NCI-H82 treated with DMSO at 0.1 percent for 48 hours (cell line): ENCODE data around the gene AKR1C3.
A peak's percentile ranks its signal among the peaks of the same experiment; 100 is the strongest.
"Not testable (repeated sequence)": the region's sequence is repeated elsewhere in the genome, so short reads cannot be mapped to it uniquely, and the experiment has no call there.

ENCODE experiments used
- DNase-seq: peaks from one replicate; lab custom pipeline; 2025; ENCODE audit not compliant: unreplicated experiment; lab: John Stamatoyannopoulos, UW

Gene AKR1C3

DNA sequence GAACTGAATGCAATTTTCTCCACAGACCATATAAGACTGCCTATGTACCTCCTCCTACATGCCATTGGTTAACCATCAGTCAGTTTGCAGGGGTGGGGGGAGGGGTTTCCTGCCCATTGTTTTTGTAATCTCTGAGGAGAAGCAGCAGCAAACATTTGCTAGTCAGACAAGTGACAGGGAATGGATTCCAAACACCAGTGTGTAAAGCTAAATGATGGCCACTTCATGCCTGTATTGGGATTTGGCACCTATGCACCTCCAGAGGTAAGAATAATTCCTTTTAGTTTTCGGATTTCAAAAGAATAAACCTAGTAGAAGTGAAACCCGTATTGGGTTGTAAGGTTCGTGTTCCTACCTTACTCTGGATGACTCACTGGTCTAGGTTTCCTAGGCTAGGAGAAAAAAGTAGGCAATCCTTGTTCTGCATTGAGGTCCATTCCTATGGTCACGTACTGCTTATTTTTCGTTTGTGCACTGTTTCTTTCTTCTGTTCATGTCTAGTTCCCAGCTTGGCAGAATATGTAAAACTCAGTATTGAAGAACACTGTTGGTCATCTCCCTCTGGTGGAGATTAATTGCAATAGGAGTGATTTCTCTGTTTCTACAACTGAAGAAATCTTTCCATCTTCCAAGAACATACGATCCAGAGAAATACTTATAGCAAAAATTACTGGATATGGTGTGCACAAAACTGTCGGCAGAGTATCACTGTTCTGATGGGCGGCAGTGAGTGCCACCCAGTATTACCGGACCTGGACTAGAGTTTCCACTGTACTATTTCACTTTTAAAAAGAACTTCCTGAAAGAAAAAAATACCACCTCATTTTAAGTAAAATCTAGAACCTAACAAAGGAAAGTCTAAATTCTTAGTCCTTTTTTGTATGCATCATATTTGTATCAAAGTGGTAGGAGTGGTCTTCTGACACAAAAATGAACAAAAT is at the start of gene AKR1C3:
Gene AKR1C3, plus strand, starts transcription at position 150 of the 941 bp plus-strand sequence. Its CDS starts 31 bp downstream, at position 181.
- DNase-seq = no peak

DNA sequence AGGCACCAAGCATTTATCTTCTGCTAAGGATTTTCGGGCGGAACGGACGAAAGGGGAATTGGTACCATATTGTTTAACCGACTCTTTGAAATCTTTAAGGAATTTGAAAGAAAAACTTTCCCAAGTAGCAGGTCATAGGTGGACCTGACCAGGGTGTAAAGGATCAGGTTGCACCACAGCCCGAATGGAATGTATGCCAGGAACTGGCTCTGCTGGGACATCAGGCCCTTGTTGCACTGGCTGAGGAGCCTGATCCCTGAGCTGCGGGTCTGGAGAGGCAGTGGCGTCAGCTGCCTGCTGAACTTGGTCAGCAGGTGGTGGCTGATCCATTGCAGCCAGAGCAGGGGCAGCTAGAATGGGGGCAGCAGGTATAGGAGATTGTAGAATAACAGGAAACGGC is 49.1 kb upstream of the AKR1C3 start:
- DNase-seq = no peak

DNA sequence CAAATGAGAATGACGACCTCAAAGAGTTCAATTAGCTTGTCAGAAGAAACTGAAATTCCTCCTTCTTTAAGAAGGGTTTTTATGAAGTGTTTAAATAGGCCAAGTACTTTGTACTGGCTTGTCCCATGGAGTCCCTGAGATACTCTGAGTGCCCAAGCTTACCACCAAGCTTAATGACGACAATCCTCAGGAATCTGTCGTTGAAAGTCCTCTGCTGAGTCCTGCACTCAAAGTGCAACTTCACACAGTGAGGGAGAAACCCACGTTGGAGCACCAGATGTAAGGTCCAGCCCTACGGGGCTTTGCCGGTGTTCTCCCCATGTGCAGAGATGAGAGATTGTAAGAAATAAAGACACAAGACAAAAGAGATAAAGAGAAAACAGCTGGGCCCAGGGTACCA is 47.8 kb upstream of the AKR1C3 start:
- DNase-seq = no peak

DNA sequence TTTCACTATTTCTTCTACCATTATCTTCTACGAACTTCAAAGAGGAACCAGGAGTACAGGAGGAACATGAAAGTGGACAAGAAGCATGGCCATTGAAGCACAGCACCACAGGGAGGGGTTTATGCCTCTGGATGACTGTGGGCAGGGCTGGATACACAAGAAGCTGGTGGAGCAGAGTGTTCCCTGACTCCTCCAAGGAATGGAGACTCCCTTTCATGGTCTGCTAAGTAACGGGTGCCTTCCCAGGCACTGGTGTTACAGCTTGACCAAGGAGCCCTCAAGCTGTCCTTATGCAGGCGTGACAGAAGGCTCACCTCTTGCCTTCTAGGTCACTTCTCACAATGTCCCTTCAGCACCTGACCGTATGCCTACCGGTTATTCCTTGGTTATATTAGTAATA is 47.2 kb upstream of the AKR1C3 start:
- not testable (repeated sequence) for DNase-seq

DNA sequence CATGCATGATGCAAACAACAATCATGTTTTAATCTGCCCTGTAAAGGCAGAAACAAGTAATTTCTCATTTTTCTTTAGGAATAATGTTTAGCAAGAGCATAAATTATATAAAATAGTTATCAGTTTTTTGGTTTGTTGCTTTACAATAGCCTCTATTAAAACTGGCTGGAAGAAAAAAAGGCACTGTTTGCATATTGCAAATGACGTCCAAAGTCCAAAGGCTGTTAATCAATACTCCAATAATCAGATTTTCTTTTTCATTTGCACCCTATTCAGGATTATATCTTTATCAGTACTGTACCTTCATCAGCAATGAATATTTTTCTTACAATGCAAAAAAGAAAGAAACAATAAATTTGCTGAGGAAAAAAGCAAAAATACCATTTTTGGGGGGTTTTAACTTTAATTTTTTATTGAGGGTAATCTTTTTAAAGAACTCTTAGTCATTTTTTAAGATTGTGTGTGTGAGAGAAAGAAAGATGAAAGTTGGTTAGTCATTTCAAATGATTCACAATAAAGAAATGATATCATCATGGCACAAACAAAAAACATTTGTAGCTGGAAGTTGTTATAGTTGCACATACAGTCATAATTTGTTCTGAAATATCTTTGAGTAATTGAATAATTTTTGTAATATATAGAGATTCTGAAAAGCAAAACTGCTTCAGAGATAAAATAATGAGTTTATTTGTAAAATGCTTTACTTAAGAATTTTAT is 46.1 kb upstream of the AKR1C3 start:
- DNase-seq = no peak

DNA sequence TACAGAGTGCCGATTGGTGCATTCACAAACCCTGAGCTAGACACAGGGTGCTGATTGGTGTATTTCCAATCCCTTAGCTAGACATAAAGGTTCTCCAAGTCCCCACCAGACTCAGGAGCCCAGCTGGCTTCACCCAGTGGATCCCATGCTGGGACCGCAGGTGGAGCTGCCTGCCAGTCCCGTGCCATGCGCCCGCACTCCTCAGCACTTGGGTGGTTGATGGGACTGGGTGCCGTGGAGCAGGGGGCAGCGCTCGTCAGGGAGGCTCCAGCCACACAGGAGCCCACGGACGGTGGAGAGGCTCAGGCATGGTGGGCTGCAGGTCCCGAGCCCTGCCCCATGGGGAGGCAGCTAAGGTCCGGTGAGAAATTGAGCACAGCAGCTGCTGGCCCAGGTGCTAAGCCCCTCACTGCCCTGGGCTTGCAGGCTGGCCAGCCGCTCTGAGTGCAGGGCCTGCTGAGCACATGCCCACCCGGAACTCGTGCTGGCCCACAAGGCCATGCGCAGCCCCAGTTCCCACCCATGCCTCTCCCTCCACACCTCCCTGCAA is 41.2 kb upstream of the AKR1C3 start:
- not testable (repeated sequence) for DNase-seq

DNA sequence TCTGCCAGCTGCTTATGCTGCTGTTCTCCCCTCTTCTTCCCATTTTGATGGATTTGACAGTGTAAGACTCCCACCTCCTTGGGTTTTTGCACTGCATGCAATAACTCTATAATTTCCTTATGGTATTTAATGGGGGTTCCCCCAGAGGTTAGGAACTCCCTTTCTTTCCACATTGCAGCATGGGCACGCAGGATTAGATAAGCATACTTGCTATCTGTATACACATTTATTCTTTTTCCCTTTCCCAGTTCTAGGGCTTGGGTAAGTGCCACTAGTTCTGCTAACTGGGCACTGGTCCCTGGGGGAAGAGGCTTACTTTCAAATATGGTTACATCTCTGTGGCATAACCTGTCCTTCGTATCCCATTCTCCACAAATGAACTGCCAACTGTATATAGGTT is 39.4 kb upstream of the AKR1C3 start:
- DNase-seq = not testable (repeated sequence)

DNA sequence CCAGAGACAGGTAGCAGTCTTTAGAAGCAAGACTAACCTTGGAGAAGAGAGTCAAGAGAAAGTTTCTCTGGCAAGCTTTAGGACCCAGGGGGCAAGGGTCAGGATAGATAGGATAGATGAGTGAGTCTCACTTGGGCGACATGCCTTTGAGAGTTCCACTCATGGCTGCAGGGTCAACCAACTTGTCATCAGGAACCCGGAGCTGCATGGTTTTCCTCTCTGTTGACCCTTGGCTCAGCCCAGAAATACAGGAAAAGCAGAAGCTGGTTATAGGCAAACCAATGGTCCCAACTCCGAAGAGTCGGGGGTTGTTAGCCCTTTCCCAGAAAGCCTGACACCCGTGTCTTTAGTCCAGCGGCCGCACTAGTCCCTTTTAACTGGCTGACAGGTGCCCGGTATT is 34.9 kb upstream of the AKR1C3 start:
- not testable (repeated sequence) for DNase-seq

DNA sequence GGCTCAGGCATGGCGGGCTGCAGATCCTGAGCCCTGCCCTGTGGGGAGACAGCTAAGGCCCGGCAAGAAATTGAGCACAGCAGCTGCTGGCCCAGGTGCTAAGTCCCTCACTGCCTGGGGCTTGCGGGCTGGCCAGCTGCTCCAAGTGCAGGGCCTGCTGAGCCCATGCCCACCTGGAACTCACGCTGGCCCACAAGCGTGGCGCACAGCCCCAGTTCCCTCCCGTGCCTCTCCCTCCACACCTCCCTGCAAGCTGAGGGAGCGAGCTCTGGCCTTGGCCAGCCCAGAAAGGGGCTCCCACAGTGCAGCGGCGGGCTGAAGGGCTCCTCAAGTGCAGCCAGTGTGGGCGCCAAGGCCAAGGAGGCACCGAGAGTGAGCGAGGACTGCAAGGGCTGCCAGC is 33.4 kb upstream of the AKR1C3 start:
- not testable (repeated sequence) for DNase-seq

DNA sequence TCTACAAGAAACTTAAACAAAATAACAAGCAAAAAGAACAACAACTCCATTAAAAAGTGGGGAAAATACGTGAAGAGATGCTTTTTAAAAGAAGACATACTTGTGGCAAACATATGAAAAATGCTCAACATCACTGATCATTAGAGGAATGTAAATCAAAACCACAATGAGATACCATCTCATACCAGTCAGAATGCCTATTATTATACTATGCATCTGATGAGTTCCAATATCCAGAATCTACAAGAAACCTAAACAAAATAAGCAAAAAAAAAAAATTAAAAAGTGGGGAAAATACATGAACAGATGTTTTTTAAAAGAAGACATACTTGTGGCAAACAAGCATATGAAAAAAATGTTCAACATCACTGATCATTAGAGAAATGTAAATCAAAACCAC is 29.6 kb upstream of the AKR1C3 start:
- DNase-seq = no peak

DNA sequence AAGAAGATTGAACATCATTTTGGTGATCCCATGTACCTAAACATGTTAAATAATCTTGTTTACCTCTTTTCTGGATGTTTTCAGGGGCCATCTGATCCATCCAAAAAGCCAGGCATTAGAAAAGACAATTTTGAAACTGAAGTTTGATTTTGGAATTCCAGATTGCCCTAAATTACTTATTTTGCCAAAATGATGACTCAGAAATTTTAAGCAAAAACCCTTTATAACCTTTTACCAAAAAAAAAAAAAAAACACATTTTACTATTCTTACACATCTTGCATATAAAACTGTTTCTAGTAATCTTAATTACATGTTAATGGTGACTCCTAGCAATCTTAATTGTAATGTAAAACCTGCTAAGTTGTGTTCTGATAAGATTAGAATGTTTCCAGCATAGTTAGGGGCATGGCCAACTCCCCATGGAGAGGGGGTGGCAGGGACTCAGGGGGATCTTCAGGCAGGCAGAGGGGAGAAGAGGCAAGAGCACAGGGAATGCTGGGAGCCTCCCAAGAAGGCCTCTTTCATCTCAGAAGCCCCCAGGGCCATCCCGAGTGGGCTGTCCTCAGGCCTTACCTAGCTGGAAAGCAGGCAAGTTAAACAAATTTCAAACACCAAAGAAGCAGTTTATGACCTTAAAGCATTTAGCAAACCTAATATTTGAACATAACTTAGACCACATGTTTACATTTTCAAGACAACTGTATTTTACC is 25.8 kb upstream of the AKR1C3 start:
- no peak for DNase-seq

DNA sequence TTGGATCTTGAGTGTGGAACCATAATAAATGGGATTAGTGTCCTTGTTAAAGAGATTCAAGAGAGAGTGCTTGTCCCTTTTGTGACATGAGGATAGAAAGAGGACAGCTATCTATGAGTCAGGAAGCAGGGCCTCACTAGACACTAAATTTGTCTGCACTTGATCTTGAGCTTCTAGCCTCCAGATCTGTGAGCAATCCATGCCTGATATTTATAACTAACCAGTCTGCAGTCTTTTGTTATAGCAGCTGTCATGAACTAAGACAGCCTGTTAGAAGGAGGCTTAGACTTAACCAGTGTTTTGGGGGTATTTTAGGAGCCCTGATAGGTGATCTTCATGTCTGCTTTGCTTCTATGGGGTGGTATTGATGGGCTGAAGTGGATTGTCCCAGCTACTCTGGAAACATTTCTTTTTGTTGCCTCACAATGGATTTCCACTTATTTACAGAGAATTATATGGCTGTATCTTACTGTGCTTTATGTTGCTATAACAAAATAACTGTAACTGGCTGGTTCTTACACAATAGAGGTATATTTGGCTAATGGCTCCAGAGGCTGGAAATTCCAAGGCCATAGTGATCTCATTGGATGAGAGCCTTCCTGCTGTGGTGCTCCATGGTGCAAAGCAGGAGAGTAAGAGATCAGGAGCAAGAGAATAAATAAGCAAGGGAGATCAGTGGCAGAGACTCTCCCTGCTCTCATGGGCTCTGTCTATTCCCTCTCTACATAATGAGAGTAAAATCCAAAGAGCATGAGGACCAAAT is 23.4 kb upstream of the AKR1C3 start:
- no peak for DNase-seq

DNA sequence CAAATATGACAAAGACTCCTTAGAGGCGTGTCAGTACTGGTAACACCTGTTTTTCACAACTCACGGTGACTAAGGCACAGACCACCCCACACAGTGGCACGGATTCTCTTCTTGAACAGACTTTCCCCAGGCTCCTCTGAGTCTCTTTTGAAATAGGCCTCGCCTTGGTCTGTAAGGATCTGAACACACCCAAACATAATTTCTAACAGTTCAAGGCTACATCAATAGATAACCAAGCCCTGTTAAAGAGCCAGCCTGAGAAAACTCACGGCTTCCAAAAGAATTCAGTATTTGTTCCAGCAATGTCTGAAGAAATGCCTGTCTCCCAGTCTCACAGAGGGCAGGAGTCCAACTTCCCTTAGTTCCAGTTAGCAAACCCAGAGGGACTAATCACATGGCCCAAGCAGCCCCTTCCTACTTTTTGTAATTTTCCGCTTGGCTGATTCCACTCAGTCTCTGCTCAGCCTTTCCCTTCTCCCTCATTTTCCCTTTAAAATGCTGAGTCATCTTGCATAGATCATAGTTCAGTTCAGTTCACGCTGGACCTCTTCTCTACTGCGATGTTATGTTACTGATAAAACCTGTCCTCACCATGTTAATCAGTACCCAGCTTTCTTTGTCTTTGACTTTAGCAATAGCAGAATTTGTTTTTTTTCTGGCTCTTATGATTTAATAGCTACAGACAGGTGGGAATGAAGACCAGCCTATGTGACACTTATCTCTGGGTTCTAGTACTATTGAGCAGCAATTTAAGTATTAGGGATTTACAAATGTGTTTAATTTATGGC is 22.6 kb upstream of the AKR1C3 start:
- no peak for DNase-seq

DNA sequence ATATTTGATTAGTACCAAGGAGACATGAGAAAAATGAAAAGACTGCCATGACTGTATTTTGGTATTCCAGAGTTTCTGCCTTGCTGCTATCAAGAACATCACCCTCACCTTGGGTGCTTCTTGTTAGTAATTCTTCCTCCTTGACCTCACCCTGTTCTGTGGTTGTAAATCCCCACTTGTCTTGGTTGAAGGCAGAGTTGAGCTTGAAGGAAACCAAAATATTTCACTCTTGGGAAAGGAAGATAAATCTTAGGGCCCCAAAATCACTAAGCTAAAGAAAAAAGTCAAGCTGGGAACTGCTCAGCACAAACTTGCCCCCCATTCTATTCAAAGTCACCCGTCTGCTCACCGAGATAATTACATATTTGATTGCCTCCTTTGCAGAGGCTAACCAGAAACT is 20.6 kb upstream of the AKR1C3 start:
- DNase-seq = no peak

DNA sequence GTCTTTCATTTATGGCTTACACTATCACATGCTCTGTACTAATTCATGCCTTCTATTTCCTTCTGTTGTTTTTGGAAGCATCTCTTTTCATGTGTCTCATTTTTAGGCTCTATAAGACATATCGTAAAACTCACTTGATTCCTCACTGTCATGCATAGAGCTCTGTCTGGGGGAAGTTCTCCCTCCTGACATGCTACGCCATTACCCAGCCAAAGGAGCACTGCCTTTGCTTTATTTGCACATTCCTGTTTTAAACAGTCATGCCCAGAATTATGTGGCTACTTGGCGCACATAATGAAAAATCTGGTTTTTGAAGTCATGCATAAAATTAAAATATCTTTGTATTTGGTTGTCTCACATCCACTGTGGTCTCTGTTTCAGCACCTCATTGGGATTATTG is 17.6 kb upstream of the AKR1C3 start:
- DNase-seq = no peak

DNA sequence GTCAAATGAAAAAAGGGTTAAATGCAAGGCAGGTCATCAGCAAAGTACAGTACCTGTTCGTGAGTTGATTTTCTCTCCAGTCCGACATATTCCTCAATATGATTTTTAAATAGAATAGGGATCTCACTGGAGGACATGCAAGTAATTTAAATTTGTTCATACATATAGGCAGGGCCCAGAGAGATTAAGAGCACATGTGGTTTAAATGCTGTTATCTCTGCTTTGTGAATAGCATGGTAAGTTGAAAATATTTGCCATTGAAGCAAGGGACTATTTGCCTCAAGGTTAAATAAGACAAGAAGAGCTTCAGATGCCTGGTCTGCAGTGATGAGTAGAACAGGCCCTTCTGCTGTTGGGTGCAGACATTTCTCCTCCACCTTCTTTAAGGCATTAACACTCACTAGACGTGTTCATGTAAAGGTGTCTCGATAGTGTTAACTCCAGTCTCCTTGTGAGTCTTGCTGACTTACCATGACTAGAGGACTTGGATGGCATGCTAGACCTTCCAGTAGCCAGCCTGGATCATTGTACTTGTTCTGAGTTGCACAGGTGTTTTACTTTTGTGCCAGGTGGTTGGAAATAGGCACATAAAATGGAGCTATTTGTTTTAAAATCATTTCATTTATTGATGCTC is 15.6 kb upstream of the AKR1C3 start:
- DNase-seq = no peak

DNA sequence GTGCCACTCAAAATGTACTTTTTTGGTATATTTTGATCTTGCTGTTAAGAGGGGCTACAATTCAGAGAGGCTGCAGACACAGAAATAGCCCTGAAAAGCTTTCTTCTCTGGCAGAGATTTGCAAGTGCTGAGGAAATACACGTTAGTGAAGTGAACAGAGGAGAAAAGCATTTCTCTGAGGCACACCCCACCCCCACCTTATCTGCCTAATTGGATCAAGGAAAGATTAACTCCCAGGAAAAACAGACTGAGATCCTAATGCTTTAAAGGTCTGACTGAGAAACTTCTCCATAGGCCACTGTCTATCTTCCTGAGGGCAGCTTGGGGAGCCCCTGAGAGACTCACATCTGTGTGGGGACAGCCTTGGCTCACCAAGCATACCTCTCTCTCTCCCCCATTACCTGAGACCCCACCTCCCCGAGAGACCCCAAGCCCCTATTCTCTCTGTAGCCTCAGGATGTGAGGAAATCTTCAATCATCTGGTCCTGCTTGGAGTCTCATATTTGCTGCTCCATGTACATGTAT is 14.8 kb upstream of the AKR1C3 start:
- DNase-seq = peak; percentile 78

DNA sequence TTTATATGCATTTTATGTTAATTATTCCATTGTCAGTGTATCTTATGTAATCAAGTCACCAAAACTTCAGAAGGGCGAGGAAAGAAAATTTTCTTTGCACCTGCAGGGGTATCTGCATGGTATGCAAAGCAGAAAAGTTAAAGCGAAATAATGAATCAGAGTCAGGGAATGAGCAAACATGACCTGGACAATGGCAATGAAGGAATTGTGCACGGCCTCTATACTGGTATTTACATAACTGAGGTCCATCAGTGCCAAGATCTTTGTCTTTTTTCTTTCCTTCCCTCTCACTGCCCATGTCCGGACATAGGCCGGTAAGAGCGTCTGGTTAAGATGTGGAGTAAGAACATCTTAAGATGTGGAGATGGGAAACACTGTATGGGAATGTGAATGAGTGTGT is 14.4 kb upstream of the AKR1C3 start:
- DNase-seq = no peak

DNA sequence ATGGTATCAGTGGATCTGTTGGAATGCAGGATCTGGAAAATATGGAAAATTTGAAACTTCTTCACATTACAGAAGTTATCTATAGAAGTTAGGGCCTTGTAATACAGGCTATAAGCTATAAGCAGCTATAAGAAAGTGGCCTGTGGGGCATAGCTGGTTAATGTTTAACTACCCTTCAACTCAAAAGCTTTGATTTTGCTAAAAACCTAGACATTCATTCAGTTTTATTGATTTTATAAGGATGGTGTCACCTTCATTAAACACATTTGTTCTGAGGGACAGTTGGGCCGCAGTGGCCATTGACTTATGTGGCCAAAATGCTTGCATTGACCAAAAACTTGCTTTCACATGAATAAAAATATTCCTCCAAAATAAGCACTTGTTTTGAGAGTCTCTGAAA is 13.1 kb upstream of the AKR1C3 start:
- no peak for DNase-seq
